ENCODE data around the gene ZZZ3.

Gene ZZZ3

GRCh38 chr1:77639557-77640069 lies 42.8 kb downstream of the ZZZ3 start:
- TF ChIP-seq CTCF (IDR thresholded peaks at IDR 0.05; ENCODE audit: insufficient read depth, missing control alignments), result no peak
- FAIRE-seq, result no peak
- DNase-seq (ENCODE audit: insufficient read length, low spot score), result no peak

GRCh38 chr1:77639056-77639455 lies 43.4 kb downstream of the ZZZ3 start:
- FAIRE-seq (no peak), DNase-seq (ENCODE audit: insufficient read length, low spot score) (no peak)
- no peak for TF ChIP-seq CTCF (IDR thresholded peaks at IDR 0.05; ENCODE audit: insufficient read depth, missing control alignments)

GRCh38 chr1:77636864-77637263 lies 45.6 kb downstream of the ZZZ3 start:
- DNase-seq (ENCODE audit: insufficient read length, low spot score), result no peak
- TF ChIP-seq CTCF (IDR thresholded peaks at IDR 0.05; ENCODE audit: insufficient read depth, missing control alignments), result no peak
- FAIRE-seq, result no peak
